ENCODE results near the gene MPEG1. TPM values are rescaled to one million over a fixed set of nuclear protein-coding genes. Genes with fewer than 3 reads are reported as not detected.

Gene MPEG1
- total and polyA plus RNA-seq, 2 of the 4 experiments (the other 2 are of a cell fraction) = not detected

- H3K9me3 ChIP-seq (ENCODE audit: control insufficient read depth, insufficient read depth, low read length) = no peaks in the 10 kb centered on the region
- H3K4ac ChIP-seq (ENCODE audit: low read depth, low read length) = no peak overlapping the region
- intact Hi-C loops (cut with micrococcal nuclease) (no loop called here), in situ Hi-C loops (cut with MboI; ENCODE audit: low sequenced_read_pairs) (no loop called here), dilution Hi-C loops (cut with HindIII; ENCODE audit: low sequenced_read_pairs, unreplicated experiment) (no loop called here)
- no peak overlapping the region for H3K4me3 ChIP-seq (ENCODE audit: insufficient read depth, low read depth, low read length)
- no peaks in the 10 kb centered on the region for H3K9me1 ChIP-seq (ENCODE audit: insufficient read depth, low read length)
- BruUV-seq (replicated peaks) = no TSS peak
- peaks cover 12% of the 10 kb centered on the region for H3K27me3 ChIP-seq (ENCODE audit: control insufficient read depth, insufficient read depth, low read length)
- POLR2A ChIA-PET (ENCODE audit: unreplicated experiment) = no interaction called here
- H2BK120ac ChIP-seq (ENCODE audit: low read depth, low read length) = no peak overlapping the region
- H3K4me2 ChIP-seq (ENCODE audit: low read depth, low read length) = no peak overlapping the region
- no peak overlapping the region for H3K56ac ChIP-seq (ENCODE audit: extremely low read depth, insufficient read depth, low read length)
- H4K8ac ChIP-seq (ENCODE audit: low read depth in 2 of 2, low read length in 2 of 2) = no peak overlapping the region
- CTCF ChIA-PET = no interaction called here
- ATAC-seq (ENCODE audit: low read depth) (no peak), DNase-seq (no peak)
- TF ChIP-seq CEBPB (IDR thresholded peaks at IDR 0.05; ENCODE audit: low read depth, low read length) (no peak), MXI1 (IDR thresholded peaks at IDR 0.05; ENCODE audit: borderline replicate concordance, low read depth, low read length) (no peak), CHD1 (IDR thresholded peaks at IDR 0.05; ENCODE audit: low read depth, low read length) (no peak), BHLHE40 (IDR thresholded peaks at IDR 0.05; ENCODE audit: low read depth, low read length) (no peak), RCOR1 (IDR thresholded peaks at IDR 0.05; ENCODE audit: insufficient replicate concordance, low read length) (no peak), MAFK (IDR thresholded peaks at IDR 0.05; ENCODE audit: low read depth, low read length) (no peak), NFE2L2 (IDR thresholded peaks at IDR 0.05; ENCODE audit: low read depth, low read length) (no peak), CTCF (conservative IDR thresholded peaks at IDR 0.05; ENCODE audit: low read depth, low read length) (no peak), MAZ (IDR thresholded peaks at IDR 0.05; ENCODE audit: borderline replicate concordance, low read depth, low read length) (no peak), USF2 (IDR thresholded peaks at IDR 0.05; ENCODE audit: low read depth, low read length) (no peak), ELK1 (IDR thresholded peaks at IDR 0.05; ENCODE audit: borderline replicate concordance, low read depth, low read length) (no peak), SMC3 (IDR thresholded peaks at IDR 0.05; ENCODE audit: low read depth, low read length) (no peak), RAD21 (IDR thresholded peaks at IDR 0.05; ENCODE audit: low read length) (no peak), POLR2A (IDR thresholded peaks at IDR 0.05; ENCODE audit: low read depth, low read length) (no peak), RFX5 (IDR thresholded peaks at IDR 0.05; ENCODE audit: low read depth, low read length) (no peak), FOS (IDR thresholded peaks at IDR 0.05; ENCODE audit: low read depth, low read length) (no peak)
- no peak overlapping the region for H2BK15ac ChIP-seq (ENCODE audit: low read depth, low read length)
- no peak overlapping the region for H4K91ac ChIP-seq (ENCODE audit: insufficient read depth, low read depth, low read length)
- H3K79me1 ChIP-seq (ENCODE audit: low read depth in 1 of 2, low read length in 2 of 2) = no peaks in the 10 kb centered on the region
- H2AFZ ChIP-seq (replicated peaks; ENCODE audit: low read length, poor library complexity) = no peak overlapping the region
- no peak overlapping the region for H3K27ac ChIP-seq (ENCODE audit: insufficient read depth, low read length)
- no peak overlapping the region for H2BK5ac ChIP-seq (ENCODE audit: low read depth, low read length, poor library complexity, severe bottlenecking)
- no peak overlapping the region for H3K23ac ChIP-seq (ENCODE audit: low read depth, low read length)
- no peaks in the 10 kb centered on the region for H3K36me3 ChIP-seq (ENCODE audit: control insufficient read depth, insufficient read depth, low read length)
- no peak overlapping the region for H2BK20ac ChIP-seq (ENCODE audit: low read depth, low read length)
- no peak overlapping the region for H4K5ac ChIP-seq (ENCODE audit: low read depth, low read length)
- no peaks in the 10 kb centered on the region for H4K20me1 ChIP-seq (ENCODE audit: insufficient read depth, low read length)
- H2AK5ac ChIP-seq (ENCODE audit: low read depth, low read length) = no peak overlapping the region
- no peak overlapping the region for H3K18ac ChIP-seq (ENCODE audit: low read depth, low read length)
- 72% methylated on average over 3 of the region's 9 CpGs; no CpG with 5 or more reads in 1 of the 2 experiments for WGBS, 2 experiments (ENCODE audit: extremely low coverage in 2 of 2, insufficient read length in 1 of 2)
- no peak overlapping the region for H3K14ac ChIP-seq (replicated peaks; ENCODE audit: low read depth, low read length)
- no peaks in the 10 kb centered on the region for H3K4me1 ChIP-seq (ENCODE audit: control insufficient read depth, insufficient read depth, low read length)
- H3K9ac ChIP-seq (ENCODE audit: low read depth, low read length) = no peak overlapping the region
- no peak overlapping the region for H2AK9ac ChIP-seq (replicated peaks; ENCODE audit: low read depth, low read length, poor library complexity)
Observed at GRCh38 chr11:59259867-59260475, 47.2 kb upstream of the MPEG1 start.
